Mesendoderm (in vitro differentiated cells): ENCODE measurements around the gene SNRPD3.

Source experiments
- DNase-seq: peaks from one replicate; pipeline ENCODE4 v3.0.0; 2013
- H2AK5ac ChIP-seq: 2 replicates; pipeline ENCODE4 v1.6.1; 2013; ENCODE audit warnings: low read length, inconsistent platforms
- H2BK120ac ChIP-seq: 2 replicates; pipeline ENCODE4 v1.6.1; 2013; ENCODE audit warnings: low read depth, mild to moderate bottlenecking, low read length, moderate library complexity, mixed read lengths
- H2BK15ac ChIP-seq: replicated peaks from 2 replicates; pipeline ENCODE4 v1.6.1; 2013; ENCODE audit warnings: low read depth, mild to moderate bottlenecking, moderate library complexity
- H2BK5ac ChIP-seq: 2 replicates; pipeline ENCODE4 v1.6.1; 2013; ENCODE audit warnings: low read length, inconsistent platforms
- H3K18ac ChIP-seq: 2 replicates; pipeline ENCODE4 v1.6.1; 2013; ENCODE audit warnings: mild to moderate bottlenecking, low read length, mixed read lengths
- H3K23ac ChIP-seq: one replicate; pipeline ENCODE4 v1.6.1; 2013; ENCODE audit warnings: low read length
- H3K27ac ChIP-seq: 2 replicates; pipeline ENCODE4 v1.5.1; 2013; ENCODE audit warnings: low read depth, mild to moderate bottlenecking, inconsistent platforms, low read length, moderate library complexity
- H3K27me3 ChIP-seq: 2 replicates; pipeline ENCODE4 v1.6.1; 2013; ENCODE audit warnings: low read length, control low read depth, mild to moderate bottlenecking, inconsistent platforms; ENCODE audit not compliant: insufficient read depth, poor library complexity
- H3K36me3 ChIP-seq: 2 replicates; pipeline ENCODE4 v1.6.1; 2013; ENCODE audit warnings: low read length, inconsistent platforms; ENCODE audit not compliant: control insufficient read depth, insufficient read depth
- H3K4ac ChIP-seq: one replicate; pipeline ENCODE4 v1.6.1; 2013; ENCODE audit warnings: low read depth, mild to moderate bottlenecking, low read length, moderate library complexity
- H3K4me1 ChIP-seq: 2 replicates; pipeline ENCODE4 v1.6.1; 2013; ENCODE audit warnings: low read depth, low read length, inconsistent platforms; ENCODE audit not compliant: control insufficient read depth
- H3K4me2 ChIP-seq: 2 replicates; pipeline ENCODE4 v1.6.1; 2013; ENCODE audit warnings: low read length
- H3K4me3 ChIP-seq: 2 replicates; pipeline ENCODE4 v1.5.1; 2013; ENCODE audit warnings: mild to moderate bottlenecking, low read length
- H3K56ac ChIP-seq: one replicate; pipeline ENCODE4 v1.6.1; 2013; ENCODE audit warnings: low read length
- H3K79me1 ChIP-seq: 2 replicates; pipeline ENCODE4 v1.6.1; 2013; ENCODE audit warnings: low read length, inconsistent platforms
- H3K79me2 ChIP-seq: 2 replicates; pipeline ENCODE4 v1.6.1; 2013; ENCODE audit warnings: mild to moderate bottlenecking, low read length; ENCODE audit not compliant: control insufficient read depth, insufficient read depth
- H3K9ac ChIP-seq: 2 replicates; pipeline ENCODE4 v1.6.1; 2013; ENCODE audit warnings: low read length, inconsistent platforms
- H4K5ac ChIP-seq: one replicate; pipeline ENCODE4 v1.6.1; 2013; ENCODE audit warnings: low read length
- H4K8ac ChIP-seq: one replicate; pipeline ENCODE4 v1.6.1; 2013; ENCODE audit warnings: low read depth, mild to moderate bottlenecking, control low read depth, low read length, moderate library complexity
- WGBS: extraction: QIAGEN DNeasy Blood & Tissue Kit; methylation state at CpG from one replicate; pipeline ENCODE4 v1.1.7; 2013; ENCODE audit warnings: low lambda C conversion rate, missing lambda C conversion rate; ENCODE audit not compliant: insufficient coverage; ENCODE audit errors: extremely low coverage; 5-methylcytosine and 5-hydroxymethylcytosine counted together

Gene SNRPD3

DNA sequence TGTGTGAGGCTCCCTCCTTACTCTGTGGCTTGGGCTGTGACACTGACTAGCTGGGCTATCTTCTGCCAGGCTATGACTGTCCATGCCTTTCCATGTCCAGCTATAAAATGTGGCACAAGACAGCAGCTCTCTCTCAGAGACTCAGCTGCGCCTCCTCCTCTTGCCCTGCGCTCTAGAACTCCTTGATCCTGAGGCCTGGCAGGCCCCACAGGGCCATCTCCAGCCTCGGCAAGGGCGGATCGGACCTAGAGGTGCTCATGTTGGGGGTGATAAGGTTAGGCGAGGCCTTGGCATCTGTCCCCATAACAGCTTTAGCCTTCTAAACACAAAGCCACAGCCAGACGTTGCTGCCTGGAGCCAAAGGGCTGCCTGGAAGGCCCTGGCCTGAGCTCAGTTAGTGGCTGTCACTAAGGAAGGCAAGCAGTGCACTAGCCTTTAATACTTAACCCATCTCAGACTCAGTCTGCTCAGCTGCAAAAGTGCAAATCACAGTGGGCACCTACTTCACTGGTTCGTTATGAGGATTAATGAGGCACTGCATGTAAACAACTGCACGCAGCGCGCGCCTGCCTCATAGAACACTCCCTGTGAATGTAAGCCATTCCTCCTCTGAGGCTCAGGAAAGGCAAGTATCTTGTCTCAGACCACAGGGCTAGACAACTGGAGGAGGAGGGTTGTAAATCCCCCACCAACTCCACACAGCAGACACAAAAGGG is 2.0 kb upstream of the SNRPD3 start:
- H3K23ac ChIP-seq = peak overlapping the region; percentile 92
- no peak overlapping the region for H2BK5ac ChIP-seq
- H2BK120ac ChIP-seq = no peak overlapping the region
- WGBS = no CpG with 5 or more reads among the region's 12 CpGs
- peaks cover 70% of the 10 kb centered on the region for H3K79me2 ChIP-seq
- peak overlapping the region; percentile 97 for H3K4me3 ChIP-seq
- H3K36me3 ChIP-seq = peaks cover 10% of the 10 kb centered on the region
- H3K27me3 ChIP-seq = no peaks in the 10 kb centered on the region
- no peak for DNase-seq
- no peak overlapping the region for H4K5ac ChIP-seq
- H2BK15ac ChIP-seq = no peak overlapping the region
- H3K4me1 ChIP-seq = peaks cover 13% of the 10 kb centered on the region
- peaks cover 45% of the 10 kb centered on the region for H3K79me1 ChIP-seq
- peak overlapping the region; percentile 22 for H2AK5ac ChIP-seq
- peak overlapping the region; percentile 99 for H3K9ac ChIP-seq
- no peak overlapping the region for H3K27ac ChIP-seq
- peak overlapping the region; percentile 96 for H3K56ac ChIP-seq
- no peak overlapping the region for H4K8ac ChIP-seq
- no peak overlapping the region for H3K18ac ChIP-seq
- no peak overlapping the region for H3K4ac ChIP-seq
- H3K4me2 ChIP-seq = peak overlapping the region; percentile 81

DNA sequence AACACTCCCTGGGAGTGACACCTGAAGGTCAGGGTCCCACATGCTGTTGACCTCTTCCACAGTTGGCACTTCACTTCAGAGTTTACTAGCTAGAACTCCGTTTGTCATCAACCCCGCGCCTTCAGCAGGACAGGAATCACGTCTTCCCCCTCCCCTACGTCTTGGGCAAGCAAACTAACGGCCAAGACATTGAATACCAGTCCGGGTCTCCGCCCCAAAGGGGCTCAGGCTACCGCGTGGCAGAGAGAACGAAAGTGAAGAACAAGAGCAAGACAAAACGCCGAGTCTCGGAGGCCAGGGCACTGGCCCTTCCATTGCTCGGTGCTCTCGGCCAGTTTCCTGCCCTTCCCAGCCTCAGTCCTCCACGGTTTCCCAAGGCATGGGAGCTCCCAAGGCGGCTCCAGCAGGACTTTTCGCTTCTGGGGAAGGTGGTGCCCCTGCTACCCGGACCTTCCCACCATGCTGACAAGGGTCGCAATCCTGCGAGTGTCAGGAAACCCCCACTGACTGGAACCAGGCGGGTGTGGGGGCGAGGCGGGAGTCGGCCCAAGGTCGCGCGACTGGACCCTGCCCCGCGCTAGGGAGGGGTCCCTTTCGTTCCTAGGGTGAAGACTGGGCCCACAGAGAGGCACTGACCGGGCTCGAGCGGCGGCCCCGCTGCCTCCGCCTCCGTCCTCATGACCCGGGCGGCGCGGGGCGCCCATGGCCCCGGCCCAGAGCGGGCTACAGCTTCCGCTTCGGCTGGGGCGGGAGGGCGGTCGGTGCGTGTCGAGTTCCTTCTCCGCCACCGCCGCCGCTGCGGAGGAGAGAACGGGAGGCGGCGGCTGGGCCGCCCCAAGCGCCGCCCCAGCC is 1.3 kb upstream of the SNRPD3 start, which contains the start of gene GUCD1:
GUCD1 (minus strand) TSS at position 826 of the 852 bp plus-strand sequence; CDS start at position 679, 147 bp downstream.
- Histone ChIP-seq H3K4me1 (peaks cover 13% of the 10 kb centered on the region), H2BK5ac (peak within 1 kb of the TSS; percentile 97), H3K79me2 (peaks cover 76% of the 10 kb centered on the region), H2AK5ac (peak within 1 kb of the TSS; percentile 78), H2BK120ac (no peak within 1 kb of the TSS), H3K56ac (peak within 1 kb of the TSS; percentile 100), H3K27ac (peak within 1 kb of the TSS; percentile 92), H3K9ac (peak within 1 kb of the TSS; percentile 100), H3K18ac (peak within 1 kb of the TSS; percentile 65), H3K4ac (peak within 1 kb of the TSS; percentile 96), H3K36me3 (peaks cover 16% of the 10 kb centered on the region), H3K4me2 (peak within 1 kb of the TSS; percentile 94), H4K8ac (peak within 1 kb of the TSS; percentile 42), H3K23ac (peak within 1 kb of the TSS; percentile 92), H3K27me3 (no peaks in the 10 kb centered on the region), H3K79me1 (peaks cover 47% of the 10 kb centered on the region), H3K4me3 (peak within 1 kb of the TSS; percentile 99), H4K5ac (peak within 1 kb of the TSS; percentile 26), H2BK15ac (no peak within 1 kb of the TSS)
- peak; percentile 46 for DNase-seq
- no CpG with 5 or more reads among the region's 64 CpGs for WGBS

- Histone ChIP-seq H3K23ac (no peak overlapping the region), H3K4ac (no peak overlapping the region), H3K36me3 (peaks cover 20% of the 10 kb centered on the region), H2BK5ac (no peak overlapping the region), H3K27me3 (no peaks in the 10 kb centered on the region), H3K4me2 (no peak overlapping the region), H2BK120ac (no peak overlapping the region), H3K4me3 (no peak overlapping the region), H3K4me1 (peaks cover 9% of the 10 kb centered on the region), H3K27ac (no peak overlapping the region), H3K18ac (no peak overlapping the region), H3K56ac (no peak overlapping the region), H2AK5ac (no peak overlapping the region), H3K9ac (no peak overlapping the region), H3K79me2 (peaks cover 80% of the 10 kb centered on the region), H4K8ac (no peak overlapping the region), H4K5ac (no peak overlapping the region), H3K79me1 (peaks cover 25% of the 10 kb centered on the region), H2BK15ac (no peak overlapping the region)
- no CpG with 5 or more reads among the region's 4 CpGs for WGBS
- no peak for DNase-seq
Observed at GRCh38 chr22:24559471-24559870, 3.7 kb downstream of the SNRPD3 start.

- H3K27me3 ChIP-seq = no peaks in the 10 kb centered on the region
- no peak overlapping the region for H3K9ac ChIP-seq
- no peak overlapping the region for H3K56ac ChIP-seq
- H3K79me1 ChIP-seq = peaks cover 30% of the 10 kb centered on the region
- H3K36me3 ChIP-seq = peaks cover 24% of the 10 kb centered on the region
- H3K4me1 ChIP-seq = no peaks in the 10 kb centered on the region
- no peak overlapping the region for H4K5ac ChIP-seq
- H2BK15ac ChIP-seq = no peak overlapping the region
- no peak overlapping the region for H3K4me3 ChIP-seq
- peaks cover 81% of the 10 kb centered on the region for H3K79me2 ChIP-seq
- H3K23ac ChIP-seq = no peak overlapping the region
- H4K8ac ChIP-seq = no peak overlapping the region
- no peak overlapping the region for H3K18ac ChIP-seq
- no peak for DNase-seq
- no peak overlapping the region for H2BK5ac ChIP-seq
- H2AK5ac ChIP-seq = no peak overlapping the region
- no peak overlapping the region for H3K4ac ChIP-seq
- WGBS = no CpG with 5 or more reads among the region's 2 CpGs
- no peak overlapping the region for H3K4me2 ChIP-seq
- H3K27ac ChIP-seq = no peak overlapping the region
- H2BK120ac ChIP-seq = no peak overlapping the region
Observed at GRCh38 chr22:24563246-24563645, 7.4 kb downstream of the SNRPD3 start.

GRCh38 chr22:24564376-24565058 is 8.7 kb downstream of the SNRPD3 start:
- H3K79me1 ChIP-seq = peaks cover 26% of the 10 kb centered on the region
- no peak overlapping the region for H3K27ac ChIP-seq
- H2BK5ac ChIP-seq = no peak overlapping the region
- H3K4ac ChIP-seq = no peak overlapping the region
- H3K18ac ChIP-seq = no peak overlapping the region
- H3K27me3 ChIP-seq = no peaks in the 10 kb centered on the region
- H3K79me2 ChIP-seq = peaks cover 68% of the 10 kb centered on the region
- H4K8ac ChIP-seq = no peak overlapping the region
- WGBS = no CpG with 5 or more reads among the region's 2 CpGs
- H3K4me2 ChIP-seq = no peak overlapping the region
- H3K36me3 ChIP-seq = peaks cover 18% of the 10 kb centered on the region
- H3K56ac ChIP-seq = no peak overlapping the region
- H2AK5ac ChIP-seq = no peak overlapping the region
- no peak overlapping the region for H3K4me3 ChIP-seq
- DNase-seq = no peak
- H3K23ac ChIP-seq = no peak overlapping the region
- H2BK120ac ChIP-seq = no peak overlapping the region
- H4K5ac ChIP-seq = no peak overlapping the region
- H2BK15ac ChIP-seq = no peak overlapping the region
- H3K9ac ChIP-seq = no peak overlapping the region
- no peaks in the 10 kb centered on the region for H3K4me1 ChIP-seq
